ENCODE measurements around the gene PCK2.

The PCK2 gene

GRCh38 chr14:24077086-24077485 lies 17.0 kb upstream of the PCK2 start:
- DNase-seq = no peak

- DNase-seq = no peak
These were observed 16.0 kb upstream of the PCK2 start for GRCh38 chr14:24078146-24078545.

GRCh38 chr14:24079491-24080141 lies 14.5 kb upstream of the PCK2 start:
- no peak for DNase-seq

- DNase-seq = no peak
These were observed 14.0 kb upstream of the PCK2 start for GRCh38 chr14:24080142-24080530.

GRCh38 chr14:24080888-24081738 lies 13.0 kb upstream of the PCK2 start:
- peak; percentile 69 for DNase-seq

- no peak for DNase-seq
These were observed 12.3 kb upstream of the PCK2 start for GRCh38 chr14:24081739-24082211.

GRCh38 chr14:24082411-24083080 lies 11.6 kb upstream of the PCK2 start:
- DNase-seq = no peak

GRCh38 chr14:24083462-24083861 lies 10.6 kb upstream of the PCK2 start:
- DNase-seq = no peak

- DNase-seq = no peak
These were observed 9.7 kb upstream of the PCK2 start for GRCh38 chr14:24084440-24084839.

GRCh38 chr14:24085215-24085614 lies 8.9 kb upstream of the PCK2 start:
- no peak for DNase-seq

GRCh38 chr14:24086193-24086955 lies 7.7 kb upstream of the PCK2 start:
- no peak for DNase-seq

- no peak for DNase-seq
These were observed 7.1 kb upstream of the PCK2 start for GRCh38 chr14:24087004-24087403.

GRCh38 chr14:24088095-24088494 lies 6.0 kb upstream of the PCK2 start:
- DNase-seq = no peak

- DNase-seq = no peak
These were observed 4.2 kb upstream of the PCK2 start for GRCh38 chr14:24089890-24090289.

- DNase-seq = no peak
These were observed 2.0 kb upstream of the PCK2 start for GRCh38 chr14:24092110-24092504.

GRCh38 chr14:24092505-24093206 lies 1.5 kb upstream of the PCK2 start:
- DNase-seq = no peak

GRCh38 chr14:24093207-24093900 lies 757 bp upstream of the PCK2 start:
- no peak for DNase-seq

- DNase-seq = no peak
These were observed 745 bp downstream of the PCK2 start for GRCh38 chr14:24094841-24095270.

GRCh38 chr14:24095271-24096068 lies 1.4 kb downstream of the PCK2 start:
- peak; percentile 35 to 51 for DNase-seq

GRCh38 chr14:24096545-24097181 lies 2.6 kb downstream of the PCK2 start:
- no peak for DNase-seq
